ENCODE measurements around the gene TRIO. TPM values are rescaled to one million over a fixed set of nuclear protein-coding genes. Genes with fewer than 3 reads are reported as not detected.

Gene TRIO
- total and polyA plus RNA-seq, 11 donors = 35.2 to 99.1 (median 58.4) TPM

DNA sequence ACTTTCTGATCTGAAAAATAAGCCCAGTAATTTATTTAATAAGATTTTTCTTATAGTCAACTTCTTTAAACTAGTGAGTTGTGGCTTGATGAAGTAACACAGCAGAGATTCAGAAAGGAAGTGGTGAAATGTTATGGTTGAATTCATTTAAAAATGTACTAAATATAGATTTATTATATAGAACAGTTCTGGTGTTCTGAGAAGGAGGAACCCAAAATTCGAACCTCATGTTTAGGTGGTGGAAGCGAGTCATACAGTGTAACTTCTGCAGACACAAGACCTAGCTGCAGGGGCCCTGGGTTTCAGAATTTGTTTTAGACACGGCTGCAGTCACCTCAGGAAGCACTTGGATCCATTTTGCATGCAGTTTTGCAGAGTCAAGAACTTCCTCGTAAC, 188.2 kb downstream of the TRIO start:
- intact Hi-C loops (cut with DNase I) = loop anchor here in 1 of 10 donors (10.0 kb wide), 1 partner anchor 337 kb away; no protein-coding TSS in a partner anchor
- Histone ChIP-seq H3K9me3 (no peaks in the 10 kb centered on the region), H3K27ac (peak overlapping the region in 1 of 12 donors; percentile 32), H3K36me3 (peaks cover 0 to 72% (median 34%) of the 10 kb centered on the region in 9 donors), H3K4me3 (no peak overlapping the region), H3K4me1 (peaks cover 0 to 29% (median 3%) of the 10 kb centered on the region in 12 donors), H3K27me3 (no peaks in the 10 kb centered on the region)
- WGBS, 4 donors = 82 to 90% (median 83%) methylated on average over 4 of the region's 4 CpGs
- no peak for ATAC-seq
- TF ChIP-seq POLR2A (IDR thresholded peaks at IDR 0.05) = no peak
- TF ChIP-seq CTCF (IDR thresholded peaks at IDR 0.05) = no peak
- no peak for DNase-seq

DNA sequence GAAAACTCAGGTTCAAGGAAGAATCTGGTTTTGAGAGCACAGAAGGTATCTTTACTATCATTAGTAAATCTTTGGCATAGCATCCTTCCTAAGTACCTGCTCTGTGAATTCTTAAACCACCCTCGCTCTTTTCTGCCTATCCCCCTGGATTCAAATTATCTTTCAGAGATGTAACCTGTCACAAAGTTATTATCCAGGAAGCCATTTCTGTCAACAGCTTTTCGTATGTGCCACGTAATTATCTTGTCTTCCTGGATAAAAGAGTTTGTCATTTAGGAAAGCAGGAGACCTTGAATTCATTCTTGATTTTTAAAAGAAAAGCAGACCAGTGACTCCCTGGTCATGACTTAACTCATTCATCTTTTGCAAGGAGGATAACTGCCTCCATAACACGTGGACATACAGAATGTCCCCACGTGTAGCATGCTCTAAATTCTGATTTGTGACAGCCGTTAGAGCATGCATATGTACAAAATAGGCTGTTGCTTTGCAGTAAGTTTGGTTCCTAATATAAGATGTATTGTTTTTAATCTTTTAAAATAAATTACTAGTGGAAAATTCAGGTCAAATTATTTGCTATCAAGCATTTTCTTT, 189.0 kb downstream of the TRIO start:
- intact Hi-C loops (cut with DNase I) = loop anchor here in 1 of 10 donors (10.0 kb wide), 1 partner anchor 337 kb away; no protein-coding TSS in a partner anchor
- DNase-seq (no peak), ATAC-seq (no peak)
- Histone ChIP-seq H3K36me3 (peaks cover 0 to 79% (median 42%) of the 10 kb centered on the region in 9 donors), H3K27me3 (no peaks in the 10 kb centered on the region), H3K4me1 (peaks cover 0 to 25% (median 2%) of the 10 kb centered on the region in 12 donors), H3K9me3 (no peaks in the 10 kb centered on the region), H3K27ac (peak overlapping the region in 1 of 12 donors; percentile 9), H3K4me3 (no peak overlapping the region)
- TF ChIP-seq CTCF (IDR thresholded peaks at IDR 0.05) (no peak), POLR2A (IDR thresholded peaks at IDR 0.05) (no peak)
- WGBS, 4 donors = 68 to 74% (median 74%) methylated on average over 6 of the region's 6 CpGs

- TF ChIP-seq POLR2A (IDR thresholded peaks at IDR 0.05) (no peak), CTCF (IDR thresholded peaks at IDR 0.05) (no peak)
- H3K27me3 ChIP-seq = no peaks in the 10 kb centered on the region
- 86 to 90% (median 89%) methylated on average over 10 of the region's 10 CpGs for WGBS, 4 donors
- peaks cover 0 to 85% (median 48%) of the 10 kb centered on the region in 9 donors for H3K36me3 ChIP-seq
- no peak overlapping the region for H3K27ac ChIP-seq
- DNase-seq (no peak), ATAC-seq (no peak)
- H3K4me3 ChIP-seq = no peak overlapping the region
- no peaks in the 10 kb centered on the region for H3K9me3 ChIP-seq
- intact Hi-C loops (cut with DNase I) = loop anchor here in 1 of 10 donors (10.0 kb wide), 1 partner anchor 338 kb away; no protein-coding TSS in a partner anchor
- peaks cover 0 to 25% (median 2%) of the 10 kb centered on the region in 12 donors for H3K4me1 ChIP-seq
Observed at GRCh38 chr5:14332746-14333145, 189.6 kb downstream of the TRIO start.

DNA sequence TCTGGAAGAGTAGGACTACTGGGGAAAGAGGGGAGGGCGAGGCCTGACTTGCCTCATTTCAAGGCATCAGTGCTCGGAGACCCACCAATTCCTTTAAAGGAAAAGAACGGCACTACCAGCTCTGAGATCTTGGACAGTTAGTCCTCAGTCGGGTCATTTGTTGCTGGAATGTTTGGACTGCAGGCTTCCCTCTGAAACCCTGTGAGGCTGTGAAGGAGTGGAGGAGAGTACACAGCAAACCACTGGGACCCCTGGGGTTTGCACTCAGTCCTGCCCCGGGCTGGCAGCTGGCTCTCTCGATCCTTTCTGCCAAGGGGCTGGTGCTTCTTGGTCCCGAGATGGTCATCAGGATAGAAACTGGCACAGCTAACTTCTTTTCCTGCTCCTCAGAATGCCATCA, 194.5 kb downstream of the TRIO start:
- Histone ChIP-seq H3K36me3 (peaks cover 0 to 75% (median 50%) of the 10 kb centered on the region in 9 donors), H3K9me3 (no peaks in the 10 kb centered on the region), H3K27me3 (no peaks in the 10 kb centered on the region), H3K4me1 (peaks cover 0 to 31% (median 4%) of the 10 kb centered on the region in 12 donors), H3K4me3 (no peak overlapping the region), H3K27ac (no peak overlapping the region)
- ATAC-seq (no peak), DNase-seq (no peak)
- WGBS, 4 donors = 86 to 88% (median 88%) methylated on average over 7 of the region's 7 CpGs
- intact Hi-C loops (cut with DNase I) = loop anchor here in 1 of 10 donors (10.0 kb wide), 1 partner anchor 343 kb away; no protein-coding TSS in a partner anchor
- TF ChIP-seq CTCF (IDR thresholded peaks at IDR 0.05) (no peak), POLR2A (IDR thresholded peaks at IDR 0.05) (no peak)
